ENCODE measurements around the gene B4GALT3.

B4GALT3 gene

DNA sequence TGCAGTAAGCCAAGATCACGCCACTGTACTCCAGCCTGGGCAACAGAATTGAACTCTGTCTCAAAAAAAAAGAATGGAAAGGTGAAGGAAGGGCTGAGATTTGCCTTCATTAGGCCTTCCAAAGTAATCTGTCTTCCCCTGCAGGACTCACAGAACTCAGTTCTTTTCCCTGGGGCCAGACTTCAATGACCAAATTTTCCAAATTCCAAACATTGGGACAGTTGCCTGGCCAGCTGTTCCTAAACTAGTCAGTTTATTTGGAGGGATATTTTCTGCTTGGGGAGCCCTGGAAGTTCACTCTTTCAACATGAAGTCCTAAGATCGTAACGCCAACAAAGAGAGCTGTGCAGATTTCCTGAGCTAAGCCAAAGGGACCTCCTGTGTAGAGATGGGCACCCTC, 39.4 kb downstream of the B4GALT3 start:
- TF ChIP-seq, protein P1, sequence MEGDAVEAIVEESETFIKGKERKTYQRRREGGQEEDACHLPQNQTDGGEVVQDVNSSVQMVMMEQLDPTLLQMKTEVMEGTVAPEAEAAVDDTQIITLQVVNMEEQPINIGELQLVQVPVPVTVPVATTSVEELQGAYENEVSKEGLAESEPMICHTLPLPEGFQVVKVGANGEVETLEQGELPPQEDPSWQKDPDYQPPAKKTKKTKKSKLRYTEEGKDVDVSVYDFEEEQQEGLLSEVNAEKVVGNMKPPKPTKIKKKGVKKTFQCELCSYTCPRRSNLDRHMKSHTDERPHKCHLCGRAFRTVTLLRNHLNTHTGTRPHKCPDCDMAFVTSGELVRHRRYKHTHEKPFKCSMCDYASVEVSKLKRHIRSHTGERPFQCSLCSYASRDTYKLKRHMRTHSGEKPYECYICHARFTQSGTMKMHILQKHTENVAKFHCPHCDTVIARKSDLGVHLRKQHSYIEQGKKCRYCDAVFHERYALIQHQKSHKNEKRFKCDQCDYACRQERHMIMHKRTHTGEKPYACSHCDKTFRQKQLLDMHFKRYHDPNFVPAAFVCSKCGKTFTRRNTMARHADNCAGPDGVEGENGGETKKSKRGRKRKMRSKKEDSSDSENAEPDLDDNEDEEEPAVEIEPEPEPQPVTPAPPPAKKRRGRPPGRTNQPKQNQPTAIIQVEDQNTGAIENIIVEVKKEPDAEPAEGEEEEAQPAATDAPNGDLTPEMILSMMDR (IDR thresholded peaks at IDR 0.05; ENCODE audit: control extremely low read depth, extremely low read depth, low read depth, missing control alignments): no peak
- ChIA-PET POLR2A (interaction anchor here (0.7 to 0.8 kb wide), 2 partner anchors 16 to 1962 kb away, joined by 3 to 4 read pairs; partner anchors contain the start of gene UFC1), CTCF (interaction anchor here (1.0 to 8.1 kb wide), 11 partner anchors 9 to 140 kb away, joined by 3 to 71 read pairs (median 6); partner anchors contain the start of genes ARHGAP30, KLHDC9, TSTD1 and UFC1)
- DNase-seq (ENCODE audit: extremely low spot score): no peak

DNA sequence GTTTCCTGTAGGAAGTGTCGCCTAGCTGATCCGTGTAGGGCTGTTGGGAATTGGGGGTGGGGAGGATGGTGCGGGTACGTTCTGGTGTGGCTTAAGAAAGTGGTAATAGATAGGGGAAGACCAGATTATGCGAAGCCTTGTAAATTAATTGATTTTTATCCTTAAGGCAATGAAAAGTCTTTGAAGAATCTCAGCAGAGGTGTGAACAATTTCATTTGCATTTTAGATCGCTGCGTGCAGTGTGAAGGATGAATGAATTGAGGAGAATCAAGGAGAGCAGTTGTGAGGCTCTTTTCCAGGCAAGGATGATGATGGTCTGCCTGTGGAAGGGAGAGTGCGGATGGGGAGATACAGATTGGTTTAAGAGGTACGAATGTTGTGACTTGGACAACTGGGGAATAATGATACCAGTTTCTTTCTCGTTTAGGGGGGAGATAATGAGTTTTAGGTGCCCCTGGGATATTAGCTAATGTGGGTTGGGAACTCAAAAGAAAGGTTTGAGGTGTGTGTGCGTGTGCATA, 44.0 kb downstream of the B4GALT3 start:
- ChIA-PET POLR2A (interaction anchor here (0.7 to 1.3 kb wide), 7 partner anchors 12 to 36 kb away, joined by 3 to 14 read pairs (median 4); partner anchors contain the start of genes UFC1 and USP21), CTCF (interaction anchor here (0.8 to 4.0 kb wide), 16 partner anchors 8 to 100 kb away, joined by 3 to 18 read pairs (median 5); partner anchors contain the start of genes KLHDC9, NIT1, PFDN2 and USF1)
- TF ChIP-seq, protein P1 (IDR thresholded peaks at IDR 0.05; ENCODE audit: control extremely low read depth, extremely low read depth, low read depth, missing control alignments): no peak
- DNase-seq (ENCODE audit: extremely low spot score): no peak

DNA sequence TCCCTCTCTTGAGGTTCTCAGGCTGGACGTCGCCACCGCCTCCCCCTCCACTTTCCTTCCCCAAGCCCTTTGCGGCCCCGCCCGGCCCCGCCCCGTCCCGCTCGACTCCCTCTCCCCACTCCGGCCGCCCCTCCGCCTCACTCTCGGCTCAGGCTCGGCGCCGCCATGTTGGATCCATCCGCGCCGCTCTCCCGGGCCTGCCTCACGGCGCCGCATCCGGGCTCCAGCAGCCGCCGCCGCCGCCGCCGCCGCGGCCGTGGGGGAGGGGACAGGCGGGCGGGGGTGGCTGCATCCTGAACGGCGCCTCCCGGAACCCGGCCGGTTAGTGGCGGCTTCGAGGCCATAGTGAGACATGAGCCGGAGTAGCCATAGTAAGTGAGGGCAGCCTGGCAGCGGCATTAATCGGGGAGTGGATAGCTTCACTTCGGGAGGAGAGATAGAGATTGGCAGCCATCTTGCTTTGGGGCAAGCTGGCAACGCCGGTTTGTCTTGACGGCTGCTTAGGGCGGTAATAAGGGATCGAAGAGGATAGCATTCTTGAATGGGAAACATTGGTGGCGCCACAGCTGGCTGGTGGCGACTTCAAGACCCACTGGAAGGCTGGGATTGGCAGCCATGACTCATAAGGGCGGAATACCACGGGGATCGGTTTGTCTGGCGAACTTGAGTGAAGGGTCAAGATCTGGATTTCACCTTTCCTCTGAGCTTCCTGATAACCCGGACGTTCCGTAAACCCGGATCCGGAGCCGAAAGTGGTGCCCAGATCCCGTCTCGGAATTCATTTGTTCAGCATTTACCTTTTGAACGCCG, 44.7 kb downstream of the B4GALT3 start, which contains the start of gene DEDD:
DEDD (minus strand) TSS at position 258 of the 810 bp plus-strand sequence. CDS start 8,205 bp downstream, outside the sequence.
- ChIA-PET CTCF (interaction anchor here (0.8 to 4.0 kb wide), 15 partner anchors 7 to 100 kb away, joined by 3 to 18 read pairs (median 5); partner anchors contain the start of genes KLHDC9 and USF1), POLR2A (interaction anchor here (0.6 to 1.3 kb wide), 11 partner anchors 11 to 1218 kb away, joined by 3 to 14 read pairs (median 4); partner anchors contain the start of genes UFC1, USF1 and USP21)
- TF ChIP-seq, protein P1 (IDR thresholded peaks at IDR 0.05; ENCODE audit: control extremely low read depth, extremely low read depth, low read depth, missing control alignments): no peak
- peak; percentile 93 for DNase-seq (ENCODE audit: extremely low spot score)

DNA sequence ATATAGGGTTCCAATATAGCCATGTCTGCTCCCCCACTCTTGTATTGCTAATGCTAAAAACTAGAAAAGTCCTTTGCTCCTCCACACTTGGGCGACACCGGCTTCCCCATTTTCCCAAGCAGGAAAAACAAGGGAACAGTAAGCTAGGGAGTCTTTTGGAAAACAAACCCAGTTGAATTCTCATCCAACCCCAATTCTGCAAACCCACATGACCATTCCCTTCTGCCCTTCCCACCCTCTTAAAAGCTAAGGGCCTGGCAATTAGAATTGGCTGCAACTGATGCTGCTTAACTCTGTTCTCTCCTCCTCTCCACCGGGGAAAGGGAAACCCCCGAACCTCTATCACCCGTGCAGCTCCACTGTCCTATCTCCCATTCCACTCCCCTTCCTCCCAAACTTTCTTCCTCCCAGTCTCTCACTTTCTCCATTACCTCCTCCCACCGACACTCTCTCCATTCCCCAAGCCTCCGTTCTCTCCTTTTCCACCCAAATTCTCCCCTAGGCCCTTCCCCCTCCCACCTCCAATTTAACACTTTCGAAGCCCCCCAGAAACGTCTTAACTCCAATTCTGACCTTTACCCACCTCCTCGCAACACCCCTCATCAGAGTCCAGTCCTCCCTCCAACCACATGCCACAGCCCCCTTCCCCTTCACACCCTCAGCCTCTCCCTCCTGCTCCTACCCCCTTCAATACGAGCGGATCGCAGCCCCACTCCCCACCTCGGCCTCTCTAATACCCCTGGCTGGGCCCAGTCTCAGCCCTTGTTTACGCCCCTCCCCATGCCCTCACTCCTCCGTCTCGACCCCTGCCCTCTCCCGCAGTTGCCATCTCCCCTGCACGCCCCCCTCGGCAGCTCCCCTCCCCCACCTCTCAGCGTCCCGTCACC, 45.5 kb downstream of the B4GALT3 start:
- ChIA-PET POLR2A (interaction anchor here (0.6 to 1.3 kb wide), 8 partner anchors 10 to 1217 kb away, joined by 3 to 14 read pairs (median 4); partner anchors contain the start of gene USP21), CTCF (interaction anchor here (1.1 to 4.0 kb wide), 10 partner anchors 9 to 60 kb away, joined by 3 to 18 read pairs (median 5); partner anchors contain the start of gene KLHDC9)
- peak; percentile 35 for DNase-seq (ENCODE audit: extremely low spot score)
- TF ChIP-seq, protein P1 (IDR thresholded peaks at IDR 0.05; ENCODE audit: control extremely low read depth, extremely low read depth, low read depth, missing control alignments): no peak

DNA sequence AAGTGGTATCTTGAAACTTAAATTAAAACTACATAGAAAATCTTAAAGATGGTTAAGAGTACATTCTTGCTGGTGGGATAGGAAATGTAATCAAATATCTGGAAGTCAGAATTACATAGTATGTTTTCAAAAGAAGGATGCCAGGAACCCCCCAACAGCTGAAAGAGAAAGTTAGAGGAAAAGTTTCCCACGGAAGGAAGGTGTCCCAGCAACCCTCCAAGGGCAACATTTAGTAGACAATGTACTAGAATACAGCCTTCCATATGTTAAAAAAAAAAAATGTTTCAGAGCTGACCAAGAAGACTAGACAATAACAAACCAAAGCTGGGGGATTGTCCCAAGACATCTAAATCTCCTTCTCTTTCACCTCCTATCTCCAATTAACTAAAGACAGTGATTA, 47.0 kb downstream of the B4GALT3 start:
- DNase-seq (ENCODE audit: extremely low spot score): no peak
- ChIA-PET POLR2A (no interaction called here), CTCF (interaction anchor here (1.1 kb wide), 1 partner anchor 11 kb away, joined by 3 read pairs; no protein-coding TSS in a partner anchor)
- TF ChIP-seq, protein P1 (IDR thresholded peaks at IDR 0.05; ENCODE audit: control extremely low read depth, extremely low read depth, low read depth, missing control alignments): no peak

Data from GM10248 (cell line).